GM04504 (cell line): Measurements from ENCODE around the gene BPIFA3.

Experiments used
- DNase-seq: peaks from one replicate; pipeline ENCODE4 v3.0.0-alpha.2; 2012; ENCODE audit warnings: low read depth

BPIFA3 gene

DNA sequence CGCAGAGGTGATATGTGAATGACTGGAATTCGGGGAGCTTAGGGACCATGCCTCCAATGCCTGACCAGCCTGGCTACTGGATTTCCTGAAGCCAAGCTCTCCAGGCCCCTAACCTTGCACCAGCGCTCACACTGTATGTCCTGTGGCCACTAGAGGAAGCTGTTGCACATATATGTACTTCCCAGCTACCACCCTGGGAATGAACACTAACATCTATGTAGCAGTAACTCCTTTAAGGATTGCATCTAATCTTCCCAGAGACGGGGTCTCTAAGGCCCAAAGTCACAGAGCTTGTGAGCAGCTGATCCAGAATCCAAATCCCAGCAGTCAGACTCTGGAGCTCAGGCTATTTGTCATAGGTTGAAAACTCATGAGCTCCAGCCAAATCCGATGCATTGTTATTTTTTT lies 45.5 kb downstream of the BPIFA3 start:
- DNase-seq = peak; percentile 17

DNA sequence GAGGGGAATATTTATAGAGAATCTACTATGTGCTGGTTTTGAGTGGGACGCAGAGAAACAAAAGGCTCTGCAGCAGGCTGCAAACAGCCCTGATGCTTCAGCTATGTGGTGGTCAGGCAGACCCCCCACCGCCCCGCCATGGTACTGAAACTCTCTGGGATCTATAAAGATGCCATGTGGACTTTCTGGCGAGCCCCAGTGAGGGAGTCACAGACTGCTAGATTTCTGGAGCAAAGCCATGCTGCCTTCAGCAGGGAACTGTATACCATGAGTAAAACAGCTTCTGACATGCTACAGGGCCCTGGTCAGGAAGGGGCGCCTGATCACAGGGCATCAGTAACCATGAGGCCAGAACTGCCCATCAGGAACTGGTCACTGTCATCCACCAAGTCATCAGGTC lies 46.6 kb downstream of the BPIFA3 start:
- DNase-seq = no peak

DNA sequence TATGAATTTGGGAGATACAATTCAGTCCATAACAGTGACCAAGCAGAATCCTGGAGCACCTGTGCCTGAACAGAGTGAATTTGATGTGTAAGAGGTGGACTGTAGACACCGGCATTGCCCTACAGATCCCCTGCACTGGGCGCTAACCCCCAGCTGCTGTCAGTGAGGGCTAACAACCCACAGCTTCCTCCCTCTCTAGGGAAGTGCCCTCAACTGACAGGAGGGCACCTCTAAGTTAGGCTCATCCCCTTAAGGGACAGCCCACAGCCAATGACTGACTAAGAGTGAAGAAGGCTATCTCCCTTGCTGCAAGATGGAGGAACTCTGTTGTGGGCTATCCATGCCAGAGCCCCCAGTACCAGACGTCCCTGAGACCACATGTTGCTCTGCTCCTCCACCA lies 50.5 kb downstream of the BPIFA3 start:
- no peak for DNase-seq

DNA sequence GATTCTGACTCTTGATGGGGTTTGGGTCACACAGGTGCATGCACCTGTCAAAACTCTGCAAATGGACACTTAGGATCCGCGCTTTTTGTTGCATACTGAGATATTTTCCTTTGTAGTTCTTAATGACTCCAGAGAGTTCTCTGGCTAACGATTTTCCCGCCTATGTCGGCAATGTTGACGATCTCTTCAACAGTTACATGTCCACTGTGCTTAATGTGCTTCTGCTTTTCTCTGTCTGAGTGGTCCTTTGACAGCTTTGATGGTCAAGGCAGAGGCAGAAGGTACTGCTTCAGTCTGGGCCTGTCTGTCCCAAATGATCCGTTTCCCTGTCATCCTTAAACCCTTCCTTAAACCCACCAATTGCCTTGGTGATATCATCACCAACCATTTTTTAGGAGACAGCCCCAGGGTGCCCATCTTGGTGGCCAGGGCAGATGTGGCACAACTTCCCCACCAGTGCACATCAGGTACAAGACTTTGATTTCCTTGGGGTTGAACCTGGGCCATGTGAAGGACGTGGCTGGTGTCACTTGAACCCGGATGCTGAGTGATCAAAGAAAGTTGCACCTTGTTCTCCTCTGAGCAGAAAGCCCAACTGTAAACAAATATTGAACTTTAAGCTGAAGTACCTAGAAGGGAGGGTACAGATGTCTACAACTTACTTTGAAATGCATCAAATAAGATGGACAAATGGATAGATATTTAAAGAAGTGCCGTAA lies 55.2 kb downstream of the BPIFA3 start:
- no peak for DNase-seq

DNA sequence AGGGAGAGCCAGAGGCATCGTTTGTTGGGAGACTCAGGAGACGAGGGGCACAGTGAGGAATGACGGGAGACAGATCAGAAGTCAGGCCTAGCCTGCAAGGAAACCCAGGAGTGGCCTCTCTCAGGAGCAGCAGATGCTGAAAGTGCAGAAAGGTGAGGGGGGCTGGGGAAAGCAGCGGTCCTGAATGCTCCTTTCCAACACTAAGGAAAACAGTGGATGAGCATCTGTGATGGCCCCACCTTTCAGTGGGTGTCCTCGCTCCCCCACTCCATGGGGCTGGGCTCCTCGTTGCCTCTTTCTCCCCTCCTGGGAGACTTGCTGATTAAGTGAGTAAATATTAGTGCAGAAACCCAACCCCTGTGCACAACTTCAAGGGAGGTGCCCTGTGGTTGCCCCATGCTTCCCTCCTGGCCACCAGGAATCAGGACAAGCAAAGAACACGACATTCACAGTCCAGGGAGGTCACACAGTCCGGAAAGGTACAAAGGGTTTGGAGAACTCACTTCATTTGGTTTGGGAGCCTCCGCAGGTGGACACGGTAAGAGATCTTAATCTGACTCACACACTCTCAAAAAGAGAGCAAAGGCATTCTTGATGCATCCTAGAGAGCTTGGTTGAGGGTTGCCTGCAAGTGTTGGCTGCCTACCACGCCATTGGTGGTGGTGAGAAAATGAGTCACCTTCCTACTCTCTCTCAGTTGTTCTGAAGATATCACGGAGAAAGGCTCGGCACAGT lies 56.1 kb downstream of the BPIFA3 start:
- no peak for DNase-seq

DNA sequence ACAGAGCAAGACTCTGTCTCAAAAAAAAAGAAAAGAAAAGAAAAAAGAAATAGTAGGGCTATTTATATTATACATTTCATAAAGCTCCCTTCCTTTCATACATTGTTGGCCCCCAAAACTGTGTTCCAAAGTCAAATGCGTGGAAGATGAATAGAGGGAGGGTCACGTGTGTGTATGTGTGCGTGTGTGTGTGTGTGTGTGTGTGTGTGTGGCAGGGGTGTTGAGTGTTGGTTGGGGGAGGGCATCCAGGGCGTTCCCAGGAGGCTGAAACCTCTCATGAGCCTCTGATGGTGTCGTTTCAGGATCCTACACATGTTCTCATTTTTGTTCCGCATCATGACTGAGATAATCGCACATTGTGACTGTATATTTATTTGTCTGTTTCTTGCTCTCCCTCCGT lies 58.1 kb downstream of the BPIFA3 start:
- no peak for DNase-seq

DNA sequence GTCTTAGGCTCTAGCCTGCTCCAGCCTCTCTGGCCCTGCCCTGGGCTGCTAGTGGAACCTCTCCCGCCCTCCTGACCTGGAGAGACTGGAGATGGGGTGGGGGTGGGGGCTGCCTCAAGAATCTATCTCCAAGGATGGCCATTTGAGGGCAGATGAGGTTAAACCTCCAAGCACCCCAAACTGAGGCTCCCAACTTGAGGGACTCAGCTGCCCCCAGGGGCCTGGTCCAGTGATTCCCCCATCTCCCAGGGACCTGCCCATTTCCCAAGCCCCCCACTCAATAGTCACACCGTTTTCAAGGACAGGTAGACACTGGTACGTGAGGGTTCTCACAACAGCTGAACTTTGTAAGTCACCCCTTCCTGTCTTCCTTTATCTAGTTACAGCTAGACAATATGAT lies 58.7 kb downstream of the BPIFA3 start:
- DNase-seq = no peak

DNA sequence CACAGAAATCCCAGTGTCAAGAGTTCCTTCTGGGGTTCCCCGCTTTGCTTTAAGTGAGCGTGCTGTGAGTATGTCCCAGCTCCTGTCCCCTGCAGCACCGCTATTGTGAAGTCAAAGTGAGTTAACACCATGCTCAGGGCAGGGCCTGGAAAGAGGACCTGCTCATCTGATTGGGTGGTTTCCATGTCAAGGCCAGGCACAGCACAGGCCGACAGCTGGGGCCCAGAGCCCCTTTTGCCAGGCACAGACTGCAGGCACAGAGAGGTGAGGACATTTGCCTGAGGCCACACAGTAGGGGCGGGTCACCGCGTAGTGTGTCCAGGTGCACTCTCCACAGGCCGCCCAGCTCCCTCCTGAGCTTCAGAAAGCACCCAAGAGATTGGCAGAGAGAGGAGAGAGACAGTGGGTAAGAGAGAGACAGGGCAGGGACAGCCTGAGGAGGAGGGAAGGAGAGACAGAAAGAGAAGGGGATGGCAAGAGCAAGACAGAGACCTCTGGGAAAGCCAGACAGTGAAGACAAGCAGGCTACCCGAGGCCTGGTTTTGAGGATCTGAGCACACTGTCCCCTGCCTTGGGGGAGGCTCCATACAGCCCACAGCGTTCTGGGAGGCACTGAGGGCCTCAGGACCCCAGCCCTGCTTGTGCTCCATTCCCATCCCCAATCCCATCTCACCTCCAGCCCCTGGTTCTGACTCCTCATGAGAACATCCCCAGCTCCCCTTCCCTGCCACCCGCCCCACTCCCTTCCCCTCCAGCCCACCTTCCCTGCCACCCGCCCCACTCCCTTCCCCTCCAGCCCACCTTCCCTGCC lies 59.4 kb downstream of the BPIFA3 start:
- DNase-seq = no peak
